Astrocyte (in vitro differentiated cells and primary cell): Measurements from ENCODE around the gene PI4KB.

ENCODE experiments used
- CTCF ChIP-seq: IDR thresholded peaks from 2 replicates; pipeline ENCODE4 v1.5.1; 2011; ENCODE audit warnings: low read depth, mild to moderate bottlenecking, inconsistent platforms, low read length, moderate library complexity; ENCODE audit not compliant: insufficient read depth
- EZH2 ChIP-seq: IDR thresholded peaks from 2 replicates; pipeline ENCODE4 v1.6.1; 2012; ENCODE audit warnings: mild to moderate bottlenecking, low read length, inconsistent platforms; ENCODE audit not compliant: insufficient read depth

DNA sequence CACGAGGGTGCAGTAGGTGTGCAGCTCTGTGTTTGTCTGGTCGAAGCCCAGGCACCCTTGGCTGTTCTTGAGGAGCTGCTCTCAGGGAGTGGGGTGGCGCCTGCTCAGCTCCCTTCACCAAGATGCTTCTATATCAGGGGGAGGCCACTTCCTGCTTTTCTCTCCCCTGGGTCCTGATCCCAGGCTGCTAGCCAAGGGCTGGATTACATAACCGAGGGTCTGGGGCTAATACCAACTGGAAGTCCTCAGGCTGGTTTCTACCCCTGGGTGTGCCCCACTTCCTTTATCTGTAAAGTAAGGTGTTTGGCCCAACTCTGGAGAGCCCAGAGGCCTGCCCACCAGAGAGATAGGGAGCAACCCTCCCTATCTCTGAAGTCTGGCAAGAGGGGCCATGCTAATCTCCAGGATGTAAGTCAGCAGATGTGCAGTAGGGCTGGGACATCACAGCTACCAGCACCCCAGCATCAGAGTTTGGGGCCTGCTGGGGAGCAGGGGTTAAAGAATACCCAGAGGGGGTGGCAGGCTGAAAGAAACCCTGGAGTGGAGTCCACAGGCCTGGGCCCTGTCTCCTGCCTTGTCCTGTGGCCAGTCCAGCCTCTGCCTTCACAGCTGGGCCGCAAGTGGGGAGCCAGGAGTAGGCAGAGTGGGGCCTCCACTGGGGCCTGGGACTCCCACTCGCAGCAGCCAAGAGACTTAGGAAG lies 43.1 kb upstream of the PI4KB start:
- TF ChIP-seq CTCF (no peak), EZH2 (no peak)
